ENCODE results near the gene CAPN6. TPM values are rescaled to one million over a fixed set of nuclear protein-coding genes. Genes with fewer than 3 reads are reported as not detected.

Gene CAPN6
- total RNA-seq, 4 donors from 2014 or later: 0.31 to 1.2 (median 0.42) TPM; not detected in 1

- intact Hi-C loops (cut with DNase I; ENCODE audit: low total_unique reads): no loop called here
- ATAC-seq: no peak
- in situ Hi-C loops (cut with MboI; ENCODE audit: low sequenced_read_pairs in 4 of 4): no loop called here
- Histone ChIP-seq H3K27me3 (peaks cover 0 to 6% (median 0%) of the 10 kb centered on the region in 3 donors), H3K9me3 (no peaks in the 10 kb centered on the region), H3K4me3 (no peak overlapping the region), H3K27ac (no peak overlapping the region), H3K36me3 (no peaks in the 10 kb centered on the region), H3K4me1 (no peaks in the 10 kb centered on the region)
- no peak for DNase-seq
- TF ChIP-seq POLR2A (IDR thresholded peaks at IDR 0.05) (no peak), CTCF (IDR thresholded peaks at IDR 0.05 in 4 of 5, conservative IDR thresholded peaks at IDR 0.05 in 1 of 5) (no peak)
These were observed 12.7 kb upstream of the CAPN6 start for GRCh38 chrX:111282991-111283390.

GRCh38 chrX:111282139-111282538 is 11.9 kb upstream of the CAPN6 start:
- ATAC-seq (no peak), DNase-seq (no peak)
- Histone ChIP-seq H3K4me1 (no peaks in the 10 kb centered on the region), H3K27me3 (peaks cover 0 to 6% (median 0%) of the 10 kb centered on the region in 3 donors), H3K27ac (no peak overlapping the region), H3K36me3 (no peaks in the 10 kb centered on the region), H3K4me3 (no peak overlapping the region), H3K9me3 (no peaks in the 10 kb centered on the region)
- intact Hi-C loops (cut with DNase I; ENCODE audit: low total_unique reads) (no loop called here), in situ Hi-C loops (cut with MboI; ENCODE audit: low sequenced_read_pairs in 4 of 4) (no loop called here)
- TF ChIP-seq CTCF (IDR thresholded peaks at IDR 0.05 in 4 of 5, conservative IDR thresholded peaks at IDR 0.05 in 1 of 5): no peak
- TF ChIP-seq POLR2A (IDR thresholded peaks at IDR 0.05): no peak

- DNase-seq: no peak
- TF ChIP-seq POLR2A (IDR thresholded peaks at IDR 0.05): no peak
- TF ChIP-seq CTCF (IDR thresholded peaks at IDR 0.05 in 4 of 5, conservative IDR thresholded peaks at IDR 0.05 in 1 of 5): no peak
- in situ Hi-C loops (cut with MboI; ENCODE audit: low sequenced_read_pairs in 4 of 4) (no loop called here), intact Hi-C loops (cut with DNase I; ENCODE audit: low total_unique reads) (no loop called here)
- Histone ChIP-seq H3K36me3 (no peaks in the 10 kb centered on the region), H3K27ac (no peak overlapping the region), H3K4me1 (no peaks in the 10 kb centered on the region), H3K27me3 (no peaks in the 10 kb centered on the region), H3K9me3 (no peaks in the 10 kb centered on the region), H3K4me3 (no peak overlapping the region)
- no peak for ATAC-seq
These were observed 1.8 kb downstream of the CAPN6 start for GRCh38 chrX:111268506-111268905.

GRCh38 chrX:111265486-111265885 is 4.8 kb downstream of the CAPN6 start:
- ATAC-seq (no peak), DNase-seq (no peak)
- Histone ChIP-seq H3K27me3 (peaks cover 0 to 4% (median 3%) of the 10 kb centered on the region in 3 donors), H3K27ac (no peak overlapping the region), H3K4me1 (no peaks in the 10 kb centered on the region), H3K9me3 (no peaks in the 10 kb centered on the region), H3K36me3 (no peaks in the 10 kb centered on the region), H3K4me3 (no peak overlapping the region)
- in situ Hi-C loops (cut with MboI; ENCODE audit: low sequenced_read_pairs in 4 of 4): no loop called here
- intact Hi-C loops (cut with DNase I; ENCODE audit: low total_unique reads): no loop called here
- TF ChIP-seq CTCF (IDR thresholded peaks at IDR 0.05 in 4 of 5, conservative IDR thresholded peaks at IDR 0.05 in 1 of 5) (no peak), POLR2A (IDR thresholded peaks at IDR 0.05) (no peak)

GRCh38 chrX:111264385-111264784 is 5.9 kb downstream of the CAPN6 start:
- peaks cover 0 to 6% (median 4%) of the 10 kb centered on the region in 3 donors for H3K27me3 ChIP-seq
- no peaks in the 10 kb centered on the region for H3K9me3 ChIP-seq
- DNase-seq (no peak), ATAC-seq (no peak)
- H3K4me1 ChIP-seq: no peaks in the 10 kb centered on the region
- no peak overlapping the region for H3K27ac ChIP-seq
- intact Hi-C loops (cut with DNase I; ENCODE audit: low total_unique reads) (no loop called here), in situ Hi-C loops (cut with MboI; ENCODE audit: low sequenced_read_pairs in 4 of 4) (no loop called here)
- no peaks in the 10 kb centered on the region for H3K36me3 ChIP-seq
- TF ChIP-seq CTCF (IDR thresholded peaks at IDR 0.05 in 4 of 5, conservative IDR thresholded peaks at IDR 0.05 in 1 of 5) (no peak), POLR2A (IDR thresholded peaks at IDR 0.05) (no peak)
- no peak overlapping the region for H3K4me3 ChIP-seq

Measured in gastrocnemius medialis (tissue), 4 donors.